ENCODE results near the gene BCL7C.

The BCL7C gene

GRCh38 chr16:30850246-30850645 is 43.6 kb downstream of the BCL7C start:
- no peak for TF ChIP-seq CTCF (IDR thresholded peaks at IDR 0.05; ENCODE audit: extremely low read depth, insufficient read depth, missing control alignments)
- DNase-seq (ENCODE audit: low spot score), result no peak
- in situ Hi-C loops (cut with MboI; ENCODE audit: low pct_unique_long_range_greater_than_20kb, low sequenced_read_pairs, unreplicated experiment), result no loop called here

DNA sequence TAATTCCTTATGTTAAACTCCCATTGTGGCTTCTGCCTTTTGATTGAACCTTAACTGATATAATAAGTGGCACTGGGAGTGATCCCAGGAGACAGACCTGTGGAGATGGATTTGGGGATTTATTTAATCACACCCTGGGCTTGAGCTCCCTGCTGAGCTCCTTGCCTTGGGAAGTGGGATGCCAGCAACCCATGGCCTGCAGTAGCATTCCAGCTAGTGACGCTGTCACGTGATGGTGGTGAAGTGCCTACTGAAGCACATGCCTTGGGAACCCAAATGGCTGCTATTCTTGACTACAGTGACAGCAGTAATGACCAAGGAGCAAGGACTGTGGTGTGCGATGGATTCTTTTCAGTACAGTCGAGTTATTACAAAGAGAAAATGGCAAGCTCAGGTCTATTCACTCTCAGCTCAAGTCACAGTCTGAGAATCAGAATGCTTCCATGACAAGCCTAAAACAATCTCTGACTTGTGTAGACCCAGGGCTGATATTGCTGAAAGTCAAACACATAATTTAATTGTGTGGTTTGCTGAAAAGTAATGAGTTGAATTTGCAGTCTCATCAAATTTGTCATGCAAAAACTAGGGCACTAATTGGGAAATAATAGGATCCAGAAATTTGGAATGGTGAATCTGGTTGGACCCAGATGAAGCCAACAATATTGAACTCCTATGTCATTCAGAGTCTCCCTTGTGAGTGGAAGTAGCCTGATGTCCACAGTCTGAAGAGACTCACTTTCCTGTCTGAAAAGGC is 47.1 kb downstream of the BCL7C start:
- TF ChIP-seq CTCF (IDR thresholded peaks at IDR 0.05; ENCODE audit: extremely low read depth, insufficient read depth, missing control alignments), result no peak
- no peak for DNase-seq (ENCODE audit: low spot score)
- in situ Hi-C loops (cut with MboI; ENCODE audit: low pct_unique_long_range_greater_than_20kb, low sequenced_read_pairs, unreplicated experiment), result loop anchor here (10.0 kb wide), 1 partner anchor 48 kb away; the partner anchor contains the start of genes BCL7C and CTF1

GRCh38 chr16:30844671-30845449 is 49.0 kb downstream of the BCL7C start:
- in situ Hi-C loops (cut with MboI; ENCODE audit: low pct_unique_long_range_greater_than_20kb, low sequenced_read_pairs, unreplicated experiment), result loop anchor here (5.0 to 10.0 kb wide), 2 partner anchors 50 to 72 kb away; partner anchors contain the start of genes BCL7C and CTF1
- peak; percentile 89 for DNase-seq (ENCODE audit: low spot score)
- peak; percentile 84 for TF ChIP-seq CTCF (IDR thresholded peaks at IDR 0.05; ENCODE audit: extremely low read depth, insufficient read depth, missing control alignments)

DNA sequence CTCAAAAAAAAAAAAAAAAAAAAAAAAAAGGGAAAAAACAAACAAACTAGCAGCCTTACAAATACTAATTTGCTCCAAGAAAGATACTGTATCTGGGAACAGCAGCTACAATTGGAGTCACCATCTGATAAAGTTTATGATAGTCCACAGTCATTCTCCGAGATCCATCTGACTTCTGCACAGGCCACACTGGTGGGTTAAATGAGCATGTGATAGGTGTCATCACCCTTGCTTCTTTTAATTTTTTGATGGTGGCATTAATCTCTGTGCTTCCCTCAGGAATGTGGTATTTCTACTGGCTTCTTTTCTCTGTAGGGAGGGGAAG is 49.6 kb downstream of the BCL7C start:
- in situ Hi-C loops (cut with MboI; ENCODE audit: low pct_unique_long_range_greater_than_20kb, low sequenced_read_pairs, unreplicated experiment), result loop anchor here (5.0 to 10.0 kb wide), 2 partner anchors 50 to 73 kb away; partner anchors contain the start of genes BCL7C and CTF1
- DNase-seq (ENCODE audit: low spot score), result no peak
- TF ChIP-seq CTCF (IDR thresholded peaks at IDR 0.05; ENCODE audit: extremely low read depth, insufficient read depth, missing control alignments), result no peak

DNA sequence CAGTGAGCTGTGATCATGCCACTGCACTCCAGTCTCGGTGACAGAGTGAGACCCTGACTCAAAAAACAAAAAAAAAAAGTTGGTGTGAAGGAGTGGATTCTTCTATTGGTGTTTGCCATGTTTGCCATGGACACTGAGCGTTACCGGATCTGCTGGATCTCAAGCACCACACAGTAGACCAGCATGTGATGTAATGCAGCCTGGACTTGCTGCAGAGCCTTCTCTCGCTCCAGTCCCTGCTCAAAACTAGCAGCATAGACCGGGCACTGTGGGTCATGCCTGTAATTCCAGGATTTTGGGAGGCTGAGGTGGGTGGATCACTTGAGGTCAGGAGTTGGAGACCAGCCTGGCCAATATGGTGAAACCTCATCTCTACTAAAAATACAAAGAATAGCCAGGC is 50.4 kb downstream of the BCL7C start:
- no peak for TF ChIP-seq CTCF (IDR thresholded peaks at IDR 0.05; ENCODE audit: extremely low read depth, insufficient read depth, missing control alignments)
- no peak for DNase-seq (ENCODE audit: low spot score)
- in situ Hi-C loops (cut with MboI; ENCODE audit: low pct_unique_long_range_greater_than_20kb, low sequenced_read_pairs, unreplicated experiment), result loop anchor here (5.0 to 10.0 kb wide), 2 partner anchors 51 to 74 kb away; partner anchors contain the start of genes BCL7C and CTF1

- in situ Hi-C loops (cut with MboI; ENCODE audit: low pct_unique_long_range_greater_than_20kb, low sequenced_read_pairs, unreplicated experiment), result loop anchor here (5.0 to 10.0 kb wide), 2 partner anchors 52 to 74 kb away; partner anchors contain the start of genes BCL7C and CTF1
- no peak for DNase-seq (ENCODE audit: low spot score)
- no peak for TF ChIP-seq CTCF (IDR thresholded peaks at IDR 0.05; ENCODE audit: extremely low read depth, insufficient read depth, missing control alignments)
Measured at GRCh38 chr16:30842971-30843370, 50.9 kb downstream of the BCL7C start.
